Measurements from ENCODE around the gene NPLOC4. TPM values are rescaled to one million over a fixed set of nuclear protein-coding genes. Genes with fewer than 3 reads are reported as not detected.

NPLOC4 gene
- polyA plus RNA-seq, 4 donors, result 53.1 to 60.3 (median 57.2) TPM

DNA sequence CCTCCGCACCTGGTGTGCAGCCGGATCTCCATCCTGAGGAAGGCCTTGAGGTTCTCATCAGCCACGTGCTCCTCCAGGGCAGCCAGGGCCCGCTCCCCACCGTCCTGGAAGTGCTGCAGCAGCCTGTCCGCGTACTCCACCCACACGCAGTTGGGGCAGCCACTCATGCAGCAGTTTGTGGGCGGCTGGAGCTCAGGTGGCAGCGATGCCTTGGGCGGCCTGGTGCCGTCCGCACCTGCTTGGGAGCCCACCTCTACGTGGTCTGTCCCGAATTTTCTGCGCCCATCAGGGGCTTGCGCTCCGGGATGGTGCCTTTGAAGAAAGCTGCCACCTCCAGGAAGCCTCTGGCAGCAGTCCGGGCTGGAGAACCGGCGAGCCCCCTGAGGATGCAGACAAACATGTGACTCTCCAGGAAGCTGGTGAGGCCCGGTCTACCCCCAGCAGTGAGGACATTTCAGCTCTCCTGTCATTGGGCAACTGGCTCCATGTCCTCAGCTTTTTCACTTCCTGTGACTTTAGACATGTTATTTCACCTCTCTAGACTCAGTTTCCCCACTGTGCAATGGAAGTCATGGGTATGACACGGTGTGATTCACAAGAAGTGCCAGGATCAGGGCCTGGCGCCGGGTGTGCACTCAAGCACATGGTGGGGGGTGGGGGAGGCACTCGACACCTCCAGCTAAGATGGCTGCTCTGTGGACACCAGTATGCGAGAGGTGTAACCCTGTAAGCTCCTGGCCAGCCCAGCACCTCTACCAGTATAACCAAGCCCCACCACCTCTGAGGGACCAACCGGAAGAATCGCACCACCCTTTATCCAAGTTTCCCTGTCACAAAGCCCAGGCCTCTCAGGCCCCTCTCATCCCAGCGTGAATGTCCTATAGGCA is 28.5 kb upstream of the NPLOC4 start:
- no peak for DNase-seq (ENCODE audit: low read depth in 4 of 4, low spot score in 3 of 4)

GRCh38 chr17:81664051-81664470 is 27.1 kb upstream of the NPLOC4 start:
- DNase-seq (ENCODE audit: low read depth in 4 of 4, low spot score in 3 of 4), result no peak

- DNase-seq (ENCODE audit: low read depth in 4 of 4, low spot score in 3 of 4), result no peak
Measured at GRCh38 chr17:81662002-81662401, 25.1 kb upstream of the NPLOC4 start.

- no peak for DNase-seq (ENCODE audit: low read depth in 4 of 4, low spot score in 3 of 4)
Measured at GRCh38 chr17:81660441-81660840, 23.5 kb upstream of the NPLOC4 start.

DNA sequence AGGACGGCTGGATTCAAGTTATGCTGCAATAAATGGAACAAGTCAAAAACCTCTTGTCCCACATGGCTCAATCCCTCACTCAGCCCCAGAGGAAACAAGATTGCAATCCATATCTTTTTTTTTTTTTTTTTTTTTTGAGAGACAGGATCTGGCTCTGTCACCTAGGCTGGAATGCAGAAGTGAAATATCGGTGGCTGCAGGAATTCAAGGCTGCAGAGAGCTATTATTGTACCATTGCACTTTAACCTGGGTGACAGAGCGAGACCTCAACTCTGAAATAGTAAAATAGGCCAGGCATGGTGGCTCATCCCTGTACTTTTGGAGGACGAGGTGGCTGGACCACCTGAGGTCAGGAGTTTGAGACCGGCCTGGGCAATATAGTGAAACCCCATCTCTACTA is 22.1 kb upstream of the NPLOC4 start:
- no peak for DNase-seq (ENCODE audit: low read depth in 4 of 4, low spot score in 3 of 4)

- no peak for DNase-seq (ENCODE audit: low read depth in 4 of 4, low spot score in 3 of 4)
Measured at GRCh38 chr17:81656835-81657234, 19.9 kb upstream of the NPLOC4 start.

- DNase-seq (ENCODE audit: low read depth in 4 of 4, low spot score in 3 of 4), result no peak
Measured at GRCh38 chr17:81656118-81656743, 19.3 kb upstream of the NPLOC4 start, which contains the start of gene PDE6G. TSS of gene PDE6G (minus strand) at chr17:81656542. CDS start at chr17:81653305, 3,237 bp downstream.

DNA sequence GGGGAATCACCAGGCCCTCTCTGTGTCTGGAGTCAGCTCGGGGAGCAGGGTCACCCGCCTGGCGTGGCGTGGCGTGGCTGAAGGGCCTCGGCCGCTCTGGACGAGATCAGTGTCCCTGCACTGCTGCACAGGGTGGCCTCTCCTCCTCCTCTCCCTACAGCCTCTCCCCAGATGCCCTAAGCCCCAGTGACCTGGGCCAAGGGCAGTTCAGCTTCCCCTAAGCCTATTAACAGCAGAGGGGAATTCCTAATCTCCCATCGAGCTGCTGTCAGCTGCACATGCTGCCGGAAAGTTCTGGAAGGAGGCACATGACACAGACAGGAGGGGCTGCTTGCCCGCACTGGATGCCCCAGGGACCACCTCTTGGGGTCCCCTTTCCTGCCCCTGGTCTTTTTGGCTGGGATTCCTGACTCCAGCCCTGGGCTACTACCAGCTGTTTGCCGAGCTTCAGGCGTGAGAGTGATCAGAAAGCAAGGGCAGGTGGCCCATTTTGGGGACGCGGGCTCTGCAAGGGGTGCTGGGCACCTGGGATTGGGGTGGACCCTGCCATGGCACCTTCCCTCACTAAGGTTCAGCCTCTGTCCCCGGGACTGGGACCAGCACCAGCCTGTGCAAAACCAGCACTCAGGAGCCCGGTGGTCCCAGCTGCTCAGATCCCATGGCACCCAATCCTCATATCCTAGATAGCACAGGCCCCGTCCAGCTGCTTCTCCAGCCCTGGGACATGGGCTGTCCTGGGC is 18.6 kb upstream of the NPLOC4 start:
- DNase-seq (ENCODE audit: low read depth in 4 of 4, low spot score in 3 of 4), result no peak

GRCh38 chr17:81652906-81653771 is 16.2 kb upstream of the NPLOC4 start:
- no peak for DNase-seq (ENCODE audit: low read depth in 4 of 4, low spot score in 3 of 4)

- DNase-seq (ENCODE audit: low read depth in 4 of 4, low spot score in 3 of 4), result no peak
Measured at GRCh38 chr17:81651692-81652091, 14.8 kb upstream of the NPLOC4 start.

DNA sequence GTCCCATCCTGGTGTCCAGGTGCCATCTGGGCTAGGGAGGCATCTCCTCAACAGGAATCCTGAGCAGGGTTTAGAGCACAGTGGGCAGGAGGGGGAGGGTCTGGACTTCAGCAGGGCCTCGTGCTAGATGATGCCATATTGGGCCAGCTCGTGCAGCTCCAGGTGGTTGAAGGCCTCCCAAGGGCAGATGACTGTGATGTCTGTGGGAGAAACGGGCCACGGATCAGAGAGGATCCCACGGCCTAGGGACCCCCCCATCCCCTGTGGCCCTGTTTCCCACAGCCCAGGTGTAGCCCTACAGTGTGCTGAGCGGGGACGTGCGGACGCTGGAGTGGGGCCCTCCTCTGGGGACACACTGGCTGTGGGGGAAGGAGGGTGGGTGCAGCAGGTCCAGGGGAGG is 14.0 kb upstream of the NPLOC4 start:
- DNase-seq (ENCODE audit: low read depth in 4 of 4, low spot score in 3 of 4), result no peak

DNA sequence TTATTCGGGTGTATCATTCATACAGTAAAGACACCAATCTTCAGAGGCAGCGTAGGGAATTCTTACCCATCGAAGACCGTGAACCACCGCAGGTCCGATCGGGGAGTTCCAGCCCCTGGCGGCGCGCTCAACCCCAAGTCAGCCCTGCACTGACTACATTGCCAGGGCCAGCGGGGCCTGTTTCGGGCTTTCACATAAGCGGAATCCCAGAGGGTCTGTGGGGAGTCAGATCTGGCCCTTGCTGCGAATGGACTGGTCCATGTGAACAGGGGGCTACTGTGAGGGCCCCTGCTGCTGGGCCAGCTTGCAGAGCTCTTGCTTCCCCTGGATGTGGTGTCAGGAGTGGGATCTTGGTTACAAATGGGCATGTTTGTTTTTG is 11.8 kb upstream of the NPLOC4 start:
- DNase-seq (ENCODE audit: low read depth in 4 of 4, low spot score in 3 of 4), result no peak

DNA sequence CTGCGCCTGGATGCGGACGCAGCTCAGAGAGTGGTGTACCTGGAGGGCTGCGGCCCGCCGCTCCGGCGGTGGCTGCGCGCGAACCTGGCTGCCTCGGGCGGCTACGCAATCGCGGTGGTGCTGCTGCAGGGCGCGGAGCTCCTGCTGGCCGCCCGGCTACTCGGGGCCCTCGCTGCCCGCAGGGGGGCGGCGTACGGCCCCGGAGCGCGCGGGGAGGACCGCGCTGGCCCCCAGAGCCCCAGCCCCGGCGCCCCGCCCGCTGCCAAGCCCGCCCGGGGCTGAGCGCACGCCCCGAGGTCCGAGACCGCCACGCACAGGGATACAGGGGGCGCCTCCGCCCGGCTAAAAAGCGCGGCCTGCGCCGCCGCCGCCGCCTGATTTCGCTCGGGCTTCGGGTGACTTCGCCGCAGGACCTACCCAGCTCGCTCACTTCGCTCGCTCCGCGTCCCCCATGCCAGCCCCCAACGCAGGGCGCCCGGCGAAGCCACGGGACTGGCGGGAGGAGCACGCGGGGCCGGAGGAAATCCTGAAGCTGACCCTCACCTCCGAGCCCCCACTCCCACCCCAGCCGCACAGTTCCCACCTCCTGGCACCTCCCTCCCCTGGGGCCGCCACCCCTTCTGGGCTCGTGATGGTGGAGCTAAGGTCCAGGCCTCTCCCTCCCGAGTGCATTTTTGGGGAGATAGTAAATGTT is 11.2 kb upstream of the NPLOC4 start:
- no peak for DNase-seq (ENCODE audit: low read depth in 4 of 4, low spot score in 3 of 4)

GRCh38 chr17:81647640-81648012 is 10.7 kb upstream of the NPLOC4 start:
- no peak for DNase-seq (ENCODE audit: low read depth in 4 of 4, low spot score in 3 of 4)

DNA sequence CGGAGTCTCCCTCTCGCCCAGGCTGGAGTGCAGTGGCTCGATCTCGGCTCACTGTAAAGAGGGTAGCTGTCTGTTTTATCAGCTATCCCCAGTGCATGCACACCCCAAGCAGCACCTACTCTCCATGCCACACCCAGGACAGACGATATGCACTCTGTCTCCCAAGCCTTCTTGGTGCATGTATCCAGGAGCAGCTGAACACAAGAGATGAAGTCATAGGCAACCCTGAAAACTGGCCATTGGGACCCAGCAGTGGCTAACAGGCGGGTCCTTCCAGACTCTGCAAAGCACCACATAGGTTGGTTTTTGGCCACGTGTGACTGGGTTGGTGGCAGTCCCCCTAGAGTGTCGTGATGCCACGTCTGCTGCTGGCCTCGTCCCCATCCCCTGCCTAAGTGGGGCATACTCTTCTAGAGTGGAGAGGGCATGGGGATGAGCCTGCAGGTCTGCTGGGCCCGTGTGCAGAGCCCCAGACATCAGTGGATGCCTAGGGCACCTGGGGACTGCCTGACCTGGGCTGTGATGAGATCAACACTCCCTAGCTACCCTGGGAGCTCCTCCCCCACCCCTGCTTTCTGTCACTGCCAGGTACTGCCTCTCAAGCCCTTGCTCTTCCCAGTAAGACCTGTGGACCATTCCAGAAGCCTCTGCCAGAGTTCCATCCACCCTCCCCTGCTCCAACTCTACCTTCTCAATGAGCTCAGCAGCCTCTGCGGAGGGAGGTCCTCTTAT is 10.1 kb upstream of the NPLOC4 start:
- no peak for DNase-seq (ENCODE audit: low read depth in 4 of 4, low spot score in 3 of 4)

DNA sequence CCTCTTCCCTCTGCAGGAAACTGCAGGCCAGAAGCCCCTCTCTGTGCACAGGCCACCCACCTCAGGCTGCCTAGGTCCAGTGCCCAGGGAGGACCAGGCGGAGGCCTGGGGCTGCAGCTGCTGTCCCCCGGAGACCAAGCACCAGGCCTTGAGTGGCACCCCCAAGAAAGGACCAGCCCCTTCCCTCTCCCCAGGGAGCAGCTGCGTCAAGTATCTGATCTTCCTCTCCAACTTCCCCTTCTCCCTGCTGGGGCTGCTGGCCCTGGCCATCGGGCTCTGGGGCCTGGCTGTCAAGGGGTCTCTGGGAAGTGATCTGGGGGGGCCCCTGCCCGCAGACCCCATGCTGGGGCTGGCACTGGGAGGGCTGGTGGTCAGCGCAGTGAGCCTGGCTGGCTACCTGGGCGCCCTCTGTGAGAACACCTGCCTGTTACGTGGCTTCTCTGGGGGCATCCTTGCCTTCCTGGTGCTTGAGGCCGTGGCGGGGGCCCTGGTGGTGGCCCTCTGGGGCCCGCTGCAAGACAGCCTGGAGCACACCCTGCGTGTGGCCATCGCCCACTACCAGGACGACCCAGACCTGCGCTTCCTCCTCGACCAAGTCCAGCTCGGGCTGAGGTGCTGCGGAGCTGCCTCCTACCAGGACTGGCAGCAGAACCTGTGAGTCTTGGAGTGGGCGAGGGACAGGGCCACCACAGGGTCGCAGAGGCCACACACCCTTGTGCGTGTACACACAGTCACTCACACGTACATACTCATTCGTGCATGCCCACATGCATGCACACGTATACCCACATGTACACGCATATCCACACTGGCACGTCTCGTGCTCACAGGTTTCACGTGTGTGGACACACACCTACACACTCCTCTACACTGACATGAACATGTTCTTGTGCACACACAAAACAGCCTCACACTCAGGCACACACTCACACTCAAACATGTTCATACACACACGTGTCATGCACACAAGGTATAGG is 8.4 kb upstream of the NPLOC4 start:
- DNase-seq (ENCODE audit: low read depth in 4 of 4, low spot score in 3 of 4), result no peak

DNA sequence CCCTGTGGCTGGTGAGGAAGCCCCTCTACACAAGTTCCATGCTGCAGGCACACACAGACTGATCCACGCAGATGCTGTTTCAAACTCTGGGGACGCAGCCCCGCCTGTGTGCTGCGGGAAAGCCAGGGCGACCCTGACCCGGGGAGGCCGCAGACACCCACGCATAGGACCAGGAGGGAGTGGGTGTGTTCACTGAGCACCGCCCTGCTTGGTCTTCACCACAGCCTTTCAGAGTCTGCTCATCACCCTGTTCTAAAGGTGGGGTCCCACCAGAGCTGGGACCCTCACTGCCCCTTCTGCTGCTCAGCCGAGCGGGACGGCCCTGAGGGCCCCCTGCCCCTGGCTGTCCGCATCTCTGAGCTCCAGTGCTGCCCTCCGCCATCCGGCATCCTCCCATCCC is 7.6 kb upstream of the NPLOC4 start:
- DNase-seq (ENCODE audit: low read depth in 4 of 4, low spot score in 3 of 4), result no peak

All from right renal pelvis (tissue), 4 donors.